Dendritic cell treated with granulocyte-macrophage colony-stimulating factor and Interleukin-4, amounts not matched to agents 40 ng/mL and 50 ng/mL, for 4 days (primary cell): ENCODE measurements around the gene CALM1.

Experiments used
- H3K27ac Mint-ChIP-seq: one replicate; pipeline ENCODE4 v1.8.0; 2022; ENCODE audit warnings: mild to moderate bottlenecking, mixed read lengths
- H3K27me3 Mint-ChIP-seq: one replicate; pipeline ENCODE4 v1.8.0; 2022; ENCODE audit warnings: mild to moderate bottlenecking, mixed read lengths
- H3K36me3 Mint-ChIP-seq: one replicate; pipeline ENCODE4 v1.8.0; 2022; ENCODE audit warnings: low read depth, mixed read lengths
- H3K4me1 Mint-ChIP-seq: one replicate; pipeline ENCODE4 v1.8.0; 2022; ENCODE audit warnings: low read depth, mixed read lengths
- H3K4me3 Mint-ChIP-seq: one replicate; pipeline ENCODE4 v1.8.0; 2022; ENCODE audit warnings: mild to moderate bottlenecking, moderate library complexity, mixed read lengths
- H3K9me3 Mint-ChIP-seq: one replicate; pipeline ENCODE4 v1.8.0; 2022; ENCODE audit warnings: mixed read lengths
- intact Hi-C: fragments of 100-400 bp; cut with micrococcal nuclease; formaldehyde crosslinking; loops from one replicate; pipeline ENCODE4 v1.15.0; 2022

CALM1 gene

DNA sequence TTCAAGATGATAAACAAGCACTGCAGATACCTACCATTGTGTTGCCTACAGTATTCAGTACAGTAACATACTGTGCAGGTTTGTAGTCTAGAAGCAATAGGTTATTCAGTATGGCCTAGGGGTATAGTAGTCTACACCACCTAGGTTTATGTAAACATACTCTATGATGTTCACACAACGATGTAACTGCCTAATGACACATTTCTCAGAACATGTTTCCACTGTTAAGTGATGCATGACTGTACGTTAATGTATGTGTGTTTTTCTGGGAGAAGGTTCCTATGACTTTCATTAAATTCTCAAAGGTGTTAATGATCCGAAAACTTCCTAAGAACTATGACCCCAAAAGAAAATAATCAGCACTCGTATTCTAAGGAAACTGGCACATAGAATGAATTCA is 20.9 kb upstream of the CALM1 start:
- Mint-ChIP-seq H3K9me3 (no peaks in the 10 kb centered on the region), H3K4me3 (no peak overlapping the region), H3K36me3 (no peaks in the 10 kb centered on the region), H3K4me1 (peaks cover 7% of the 10 kb centered on the region), H3K27me3 (peaks cover 6% of the 10 kb centered on the region), H3K27ac (no peak overlapping the region)
- intact Hi-C loops, result no loop called here

DNA sequence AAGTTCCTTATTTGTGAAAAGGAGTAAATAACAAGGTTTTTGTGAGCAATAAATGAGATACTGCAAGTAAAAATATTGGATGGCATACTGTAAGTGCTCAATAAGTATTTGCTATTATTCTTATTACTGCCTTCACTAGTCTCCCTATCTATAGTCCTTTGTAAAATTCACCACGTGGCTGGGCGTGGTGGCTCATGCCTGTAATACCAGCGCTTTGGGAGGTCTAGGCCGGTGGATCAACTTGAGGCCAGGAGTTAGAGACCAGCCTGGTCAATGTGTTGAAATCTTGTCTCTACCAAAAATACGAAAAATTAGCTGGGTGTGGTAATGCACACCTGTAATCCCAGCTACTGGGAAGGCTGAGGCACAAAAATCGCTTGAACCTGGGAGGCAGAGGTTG is 18.6 kb upstream of the CALM1 start:
- peaks cover 4% of the 10 kb centered on the region for H3K27me3 Mint-ChIP-seq
- H3K4me3 Mint-ChIP-seq, result no peak overlapping the region
- intact Hi-C loops, result no loop called here
- H3K27ac Mint-ChIP-seq, result no peak overlapping the region
- H3K9me3 Mint-ChIP-seq, result no peaks in the 10 kb centered on the region
- peaks cover 7% of the 10 kb centered on the region for H3K4me1 Mint-ChIP-seq
- no peaks in the 10 kb centered on the region for H3K36me3 Mint-ChIP-seq

- H3K36me3 Mint-ChIP-seq, result no peaks in the 10 kb centered on the region
- H3K4me3 Mint-ChIP-seq, result no peak overlapping the region
- intact Hi-C loops, result no loop called here
- H3K27ac Mint-ChIP-seq, result no peak overlapping the region
- H3K27me3 Mint-ChIP-seq, result peaks cover 3% of the 10 kb centered on the region
- H3K9me3 Mint-ChIP-seq, result no peaks in the 10 kb centered on the region
- H3K4me1 Mint-ChIP-seq, result peaks cover 7% of the 10 kb centered on the region
These were observed 17.7 kb upstream of the CALM1 start for GRCh38 chr14:90379106-90379505.

DNA sequence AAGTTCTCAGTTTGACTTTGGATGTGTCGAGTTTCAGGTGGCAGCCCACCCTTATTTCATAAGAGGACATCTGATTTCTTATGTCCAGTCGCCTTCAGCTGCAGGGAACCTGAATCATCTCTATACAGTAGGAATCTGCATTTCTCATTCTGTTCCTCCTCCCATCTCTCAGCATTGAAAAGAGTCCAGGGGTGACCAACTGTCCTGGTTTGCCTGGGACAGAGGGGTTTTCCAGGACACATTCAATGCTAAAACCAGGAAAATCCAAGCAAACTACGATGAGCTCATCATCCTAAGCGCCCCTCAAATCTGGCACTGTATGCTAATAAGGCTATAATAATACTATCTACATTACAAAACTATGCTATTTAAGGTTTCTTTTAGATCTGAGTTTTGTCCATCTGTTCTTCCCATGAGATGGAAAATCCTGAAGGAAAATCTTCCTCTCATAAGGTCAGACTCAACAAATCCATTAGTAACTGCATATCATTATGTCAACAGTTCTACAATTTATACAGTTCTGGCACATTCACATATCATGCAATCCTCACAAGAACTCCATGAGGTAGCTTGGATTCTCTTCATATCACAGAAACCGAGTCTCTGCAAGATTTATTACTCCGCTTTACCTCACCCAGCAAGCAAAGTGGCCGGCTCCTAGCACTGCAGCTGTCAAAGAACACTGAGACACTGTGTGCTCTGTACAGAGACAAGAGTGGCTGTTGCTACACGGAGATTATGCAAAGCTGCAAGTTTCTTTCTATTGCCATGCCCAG is 15.6 kb upstream of the CALM1 start:
- Mint-ChIP-seq H3K36me3 (no peaks in the 10 kb centered on the region), H3K27ac (no peak overlapping the region), H3K4me3 (no peak overlapping the region), H3K4me1 (peaks cover 7% of the 10 kb centered on the region), H3K27me3 (no peaks in the 10 kb centered on the region), H3K9me3 (no peaks in the 10 kb centered on the region)
- intact Hi-C loops, result loop anchor here (5.0 kb wide), 1 partner anchor 84 kb away; no protein-coding TSS in a partner anchor

- peaks cover 7% of the 10 kb centered on the region for H3K4me1 Mint-ChIP-seq
- no peak overlapping the region for H3K4me3 Mint-ChIP-seq
- intact Hi-C loops, result loop anchor here (5.0 kb wide), 1 partner anchor 85 kb away; no protein-coding TSS in a partner anchor
- no peak overlapping the region for H3K27ac Mint-ChIP-seq
- no peaks in the 10 kb centered on the region for H3K36me3 Mint-ChIP-seq
- H3K27me3 Mint-ChIP-seq, result no peaks in the 10 kb centered on the region
- no peaks in the 10 kb centered on the region for H3K9me3 Mint-ChIP-seq
These were observed 14.8 kb upstream of the CALM1 start for GRCh38 chr14:90381999-90382451.

- no peaks in the 10 kb centered on the region for H3K27me3 Mint-ChIP-seq
These were observed 14.2 kb upstream of the CALM1 start for GRCh38 chr14:90382491-90383125.

GRCh38 chr14:90383126-90383730 is 13.6 kb upstream of the CALM1 start:
- Mint-ChIP-seq H3K4me3 (no peak overlapping the region), H3K9me3 (no peaks in the 10 kb centered on the region), H3K4me1 (peaks cover 9% of the 10 kb centered on the region), H3K27me3 (no peaks in the 10 kb centered on the region), H3K27ac (no peak overlapping the region), H3K36me3 (no peaks in the 10 kb centered on the region)
- intact Hi-C loops, result loop anchor here (1.0 to 5.0 kb wide), 3 partner anchors 14 to 86 kb away; partner anchors contain the start of gene CALM1

More at GRCh38 chr14:90382491-90383125, 14.2 kb upstream of the CALM1 start:
- no peaks in the 10 kb centered on the region for H3K36me3 Mint-ChIP-seq
- no peak overlapping the region for H3K27ac Mint-ChIP-seq
- H3K4me3 Mint-ChIP-seq, result no peak overlapping the region
- no peaks in the 10 kb centered on the region for H3K9me3 Mint-ChIP-seq
- intact Hi-C loops, result loop anchor here (1.0 to 5.0 kb wide), 3 partner anchors 15 to 85 kb away; partner anchors contain the start of gene CALM1
- peaks cover 7% of the 10 kb centered on the region for H3K4me1 Mint-ChIP-seq

- intact Hi-C loops, result loop anchor here (1.0 to 5.0 kb wide), 3 partner anchors 13 to 87 kb away; partner anchors contain the start of gene CALM1
- Mint-ChIP-seq H3K4me1 (peaks cover 12% of the 10 kb centered on the region), H3K27ac (no peak overlapping the region), H3K36me3 (no peaks in the 10 kb centered on the region), H3K27me3 (no peaks in the 10 kb centered on the region), H3K4me3 (no peak overlapping the region), H3K9me3 (no peaks in the 10 kb centered on the region)
These were observed 12.9 kb upstream of the CALM1 start for GRCh38 chr14:90383731-90384542.

GRCh38 chr14:90384543-90384911 is 12.3 kb upstream of the CALM1 start:
- intact Hi-C loops, result loop anchor here (5.0 kb wide), 1 partner anchor 87 kb away; no protein-coding TSS in a partner anchor
- Mint-ChIP-seq H3K36me3 (no peaks in the 10 kb centered on the region), H3K9me3 (no peaks in the 10 kb centered on the region), H3K4me3 (no peak overlapping the region), H3K27ac (no peak overlapping the region), H3K4me1 (peaks cover 12% of the 10 kb centered on the region), H3K27me3 (no peaks in the 10 kb centered on the region)

DNA sequence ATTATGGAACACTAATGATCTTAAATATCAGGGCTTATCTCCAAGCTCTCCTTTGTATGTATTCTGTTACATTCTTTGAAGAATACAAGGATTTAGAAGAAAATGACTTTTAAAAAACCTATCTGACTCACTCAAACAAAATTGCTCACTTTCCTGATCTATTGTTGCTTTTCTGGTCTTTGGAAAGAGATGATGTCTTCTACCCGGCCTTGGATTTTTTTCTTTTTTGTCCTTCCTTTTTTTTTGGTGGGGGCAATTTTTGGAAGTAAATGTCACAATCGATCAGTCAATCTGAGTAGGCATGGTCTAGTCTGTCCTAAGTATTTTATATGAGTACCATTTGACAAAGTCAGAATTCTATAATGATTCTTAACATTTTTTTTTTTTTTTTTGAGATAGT is 10.5 kb upstream of the CALM1 start:
- H3K36me3 Mint-ChIP-seq, result no peaks in the 10 kb centered on the region
- peaks cover 5% of the 10 kb centered on the region for H3K4me1 Mint-ChIP-seq
- no peaks in the 10 kb centered on the region for H3K27me3 Mint-ChIP-seq
- H3K27ac Mint-ChIP-seq, result no peak overlapping the region
- no peak overlapping the region for H3K4me3 Mint-ChIP-seq
- intact Hi-C loops, result no loop called here
- H3K9me3 Mint-ChIP-seq, result no peaks in the 10 kb centered on the region

- intact Hi-C loops, result no loop called here
- Mint-ChIP-seq H3K4me1 (peaks cover 5% of the 10 kb centered on the region), H3K27me3 (no peaks in the 10 kb centered on the region), H3K4me3 (no peak overlapping the region), H3K27ac (no peak overlapping the region), H3K9me3 (no peaks in the 10 kb centered on the region), H3K36me3 (no peaks in the 10 kb centered on the region)
These were observed 9.5 kb upstream of the CALM1 start for GRCh38 chr14:90387206-90387760.

DNA sequence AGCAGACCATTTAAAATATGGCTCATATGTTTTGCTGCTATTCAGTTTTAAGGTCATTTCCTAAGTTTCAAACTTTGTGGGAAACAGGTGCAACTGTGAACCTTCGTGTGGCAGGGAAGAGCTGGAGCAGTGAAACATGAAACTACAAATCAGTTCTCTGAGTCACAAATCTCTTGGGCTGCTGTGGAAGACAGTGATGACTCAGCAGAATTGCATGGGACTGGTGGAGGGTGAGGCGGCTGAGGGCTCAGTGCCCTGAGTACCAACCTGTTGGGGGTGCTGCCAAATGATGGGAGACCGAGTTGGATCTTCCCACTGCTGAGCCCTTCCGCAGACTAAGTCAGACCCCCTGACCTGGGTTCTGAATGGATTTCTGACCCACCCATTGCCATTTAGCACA is 8.4 kb upstream of the CALM1 start:
- H3K27ac Mint-ChIP-seq, result no peak overlapping the region
- H3K4me3 Mint-ChIP-seq, result no peak overlapping the region
- H3K4me1 Mint-ChIP-seq, result peaks cover 5% of the 10 kb centered on the region
- H3K9me3 Mint-ChIP-seq, result no peaks in the 10 kb centered on the region
- H3K27me3 Mint-ChIP-seq, result no peaks in the 10 kb centered on the region
- no peaks in the 10 kb centered on the region for H3K36me3 Mint-ChIP-seq
- intact Hi-C loops, result no loop called here

- Mint-ChIP-seq H3K27me3 (no peaks in the 10 kb centered on the region), H3K36me3 (no peaks in the 10 kb centered on the region), H3K9me3 (no peaks in the 10 kb centered on the region), H3K4me3 (no peak overlapping the region), H3K27ac (no peak overlapping the region), H3K4me1 (peaks cover 5% of the 10 kb centered on the region)
- intact Hi-C loops, result no loop called here
These were observed 7.8 kb upstream of the CALM1 start for GRCh38 chr14:90388982-90389381.
